ENCODE measurements around the gene RAP1GAP2.
A peak's percentile ranks its signal among the peaks of the same experiment; 100 is the strongest.
"Not testable (repeated sequence)": the region's sequence is repeated elsewhere in the genome, so short reads cannot be mapped to it uniquely, and the experiment has no call there.

RAP1GAP2 gene

GRCh38 chr17:2796164-2797125 is at the start of gene RAP1GAP2:
TSS of gene RAP1GAP2 (plus strand) at chr17:2796438. CDS start at chr17:2796528, 90 bp downstream.
- DNase-seq (ENCODE audit: low read depth) = no peak

GRCh38 chr17:2749058-2749783 is 47.0 kb upstream of the RAP1GAP2 start, which contains the start of gene CCDC92B:
TSS of gene CCDC92B (minus strand) at chr17:2749652. CDS start at chr17:2735145, 14,507 bp downstream.
- no peak for DNase-seq (ENCODE audit: low read depth)

- DNase-seq (ENCODE audit: low read depth) = peak; percentile 16
Observed at GRCh38 chr17:2749784-2750181, 46.5 kb upstream of the RAP1GAP2 start.

GRCh38 chr17:2750721-2751120 is 45.5 kb upstream of the RAP1GAP2 start:
- no peak for DNase-seq (ENCODE audit: low read depth)

GRCh38 chr17:2751491-2751890 is 44.7 kb upstream of the RAP1GAP2 start:
- no peak for DNase-seq (ENCODE audit: low read depth)

GRCh38 chr17:2755891-2756724 is 40.1 kb upstream of the RAP1GAP2 start:
- DNase-seq (ENCODE audit: low read depth) = no peak

GRCh38 chr17:2758870-2759269 is 37.4 kb upstream of the RAP1GAP2 start:
- DNase-seq (ENCODE audit: low read depth) = no peak

- DNase-seq (ENCODE audit: low read depth) = no peak
Observed at GRCh38 chr17:2770129-2770528, 26.1 kb upstream of the RAP1GAP2 start.

GRCh38 chr17:2775206-2775605 is 21.0 kb upstream of the RAP1GAP2 start:
- no peak for DNase-seq (ENCODE audit: low read depth)

- DNase-seq (ENCODE audit: low read depth) = no peak
Observed at GRCh38 chr17:2776589-2777241, 19.5 kb upstream of the RAP1GAP2 start.

GRCh38 chr17:2777242-2777867 is 18.9 kb upstream of the RAP1GAP2 start:
- no peak for DNase-seq (ENCODE audit: low read depth)

GRCh38 chr17:2778489-2778888 is 17.7 kb upstream of the RAP1GAP2 start:
- no peak for DNase-seq (ENCODE audit: low read depth)

GRCh38 chr17:2779545-2779944 is 16.7 kb upstream of the RAP1GAP2 start:
- no peak for DNase-seq (ENCODE audit: low read depth)

- no peak for DNase-seq (ENCODE audit: low read depth)
Observed at GRCh38 chr17:2780256-2780655, 16.0 kb upstream of the RAP1GAP2 start.

GRCh38 chr17:2780931-2781454 is 15.2 kb upstream of the RAP1GAP2 start:
- no peak for DNase-seq (ENCODE audit: low read depth)

GRCh38 chr17:2781598-2781997 is 14.6 kb upstream of the RAP1GAP2 start:
- not testable (repeated sequence) for DNase-seq (ENCODE audit: low read depth)

GRCh38 chr17:2782055-2782454 is 14.2 kb upstream of the RAP1GAP2 start:
- no peak for DNase-seq (ENCODE audit: low read depth)

GRCh38 chr17:2783310-2784030 is 12.8 kb upstream of the RAP1GAP2 start:
- no peak for DNase-seq (ENCODE audit: low read depth)

GRCh38 chr17:2784864-2785263 is 11.4 kb upstream of the RAP1GAP2 start:
- DNase-seq (ENCODE audit: low read depth) = no peak

GRCh38 chr17:2785376-2785775 is 10.9 kb upstream of the RAP1GAP2 start:
- not testable (repeated sequence) for DNase-seq (ENCODE audit: low read depth)

Data from fibroblast of the conjunctiva (primary cell).